ENCODE measurements around the gene CEP250.
A peak's percentile ranks its signal among the peaks of the same experiment; 100 is the strongest.

GRCh38 chr20:35523298-35523888 lies 68.0 kb downstream of the CEP250 start:
- TF ChIP-seq CTCF (IDR thresholded peaks at IDR 0.05): peak; percentile 70
- no peak for TF ChIP-seq ZFX (IDR thresholded peaks at IDR 0.05; ENCODE audit: borderline replicate concordance)

Data from 22Rv1 (cell line).